HS-5 (cell line): ENCODE data around the gene CCDC8.
"Not testable (repeated sequence)": the region's sequence is repeated elsewhere in the genome, so short reads cannot be mapped to it uniquely, and the experiment has no call there.

ENCODE experiments used
- DNase-seq: peaks from one replicate; pipeline ENCODE4 v3.0.0-alpha.2; 2012; ENCODE audit warnings: low read depth

CCDC8 gene

DNA sequence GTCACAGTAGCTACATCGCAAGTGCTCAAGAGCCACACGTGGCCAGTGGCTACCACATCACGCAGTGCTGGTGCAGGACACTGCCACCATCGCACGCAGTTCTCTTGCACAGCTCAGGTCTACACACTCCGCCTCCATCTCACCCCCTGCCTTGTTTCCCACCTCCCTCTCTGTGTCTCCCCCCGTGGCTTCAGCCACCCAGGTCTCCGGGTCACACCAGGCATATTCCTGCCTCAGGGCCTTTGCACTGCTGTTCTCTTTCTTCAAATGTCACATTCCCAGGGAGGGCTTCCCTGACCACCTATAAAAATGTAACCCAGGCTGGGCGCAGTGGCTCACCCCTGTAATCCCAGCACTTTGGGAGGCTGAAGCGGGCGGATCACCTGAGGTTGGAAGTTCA lies 10.6 kb downstream of the CCDC8 start:
- no peak for DNase-seq

DNA sequence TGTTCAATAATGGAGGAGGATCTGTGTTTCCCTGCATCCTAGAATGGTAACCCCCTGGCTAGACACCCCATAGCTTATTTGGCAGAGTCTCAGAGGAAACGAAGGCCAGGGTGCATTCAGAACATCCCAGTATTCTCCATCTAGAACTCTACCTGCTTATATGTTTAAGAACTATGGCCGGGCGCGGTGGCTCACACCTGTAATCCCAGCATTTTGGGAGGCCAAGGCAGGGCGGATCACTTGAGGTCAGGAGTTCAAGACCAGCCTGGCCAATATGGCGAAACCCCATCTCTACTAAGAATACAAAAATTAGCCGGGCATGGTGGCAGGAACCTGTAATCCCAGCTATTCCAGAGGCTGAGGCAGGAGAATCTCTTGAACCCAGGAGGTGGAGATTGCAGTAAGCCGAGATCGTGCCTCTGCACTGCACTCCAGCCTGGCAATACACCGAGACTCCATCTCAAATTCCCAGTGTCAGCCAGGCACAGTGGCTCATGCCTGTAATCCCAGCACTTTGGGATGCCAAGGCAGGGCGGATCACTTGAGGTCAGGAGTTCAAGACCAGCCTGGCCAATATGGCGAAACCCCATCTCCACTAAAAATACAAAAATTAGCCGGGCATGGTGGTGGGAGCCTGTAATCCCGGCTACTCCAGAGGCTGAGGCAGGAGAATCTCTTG lies 15.4 kb downstream of the CCDC8 start:
- DNase-seq, result not testable (repeated sequence)

DNA sequence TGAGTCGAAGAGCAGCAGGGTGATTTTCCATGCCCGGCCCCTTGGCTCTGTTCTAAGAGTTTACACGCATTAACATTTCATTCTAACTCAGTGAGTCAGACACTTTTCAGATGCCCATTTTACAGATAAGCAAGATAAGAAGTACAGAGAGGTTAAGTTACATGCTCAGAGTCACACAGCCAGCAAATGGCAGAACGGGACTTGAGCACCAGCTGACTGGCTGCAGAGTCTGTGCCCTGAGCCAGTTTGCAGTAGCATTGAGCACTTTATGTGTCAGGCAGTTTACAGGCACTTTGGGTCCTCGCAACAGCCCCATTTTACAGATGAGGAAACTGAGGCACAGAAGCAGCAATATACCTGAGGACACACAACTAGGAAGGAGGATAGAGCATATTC lies 19.0 kb downstream of the CCDC8 start:
- no peak for DNase-seq

DNA sequence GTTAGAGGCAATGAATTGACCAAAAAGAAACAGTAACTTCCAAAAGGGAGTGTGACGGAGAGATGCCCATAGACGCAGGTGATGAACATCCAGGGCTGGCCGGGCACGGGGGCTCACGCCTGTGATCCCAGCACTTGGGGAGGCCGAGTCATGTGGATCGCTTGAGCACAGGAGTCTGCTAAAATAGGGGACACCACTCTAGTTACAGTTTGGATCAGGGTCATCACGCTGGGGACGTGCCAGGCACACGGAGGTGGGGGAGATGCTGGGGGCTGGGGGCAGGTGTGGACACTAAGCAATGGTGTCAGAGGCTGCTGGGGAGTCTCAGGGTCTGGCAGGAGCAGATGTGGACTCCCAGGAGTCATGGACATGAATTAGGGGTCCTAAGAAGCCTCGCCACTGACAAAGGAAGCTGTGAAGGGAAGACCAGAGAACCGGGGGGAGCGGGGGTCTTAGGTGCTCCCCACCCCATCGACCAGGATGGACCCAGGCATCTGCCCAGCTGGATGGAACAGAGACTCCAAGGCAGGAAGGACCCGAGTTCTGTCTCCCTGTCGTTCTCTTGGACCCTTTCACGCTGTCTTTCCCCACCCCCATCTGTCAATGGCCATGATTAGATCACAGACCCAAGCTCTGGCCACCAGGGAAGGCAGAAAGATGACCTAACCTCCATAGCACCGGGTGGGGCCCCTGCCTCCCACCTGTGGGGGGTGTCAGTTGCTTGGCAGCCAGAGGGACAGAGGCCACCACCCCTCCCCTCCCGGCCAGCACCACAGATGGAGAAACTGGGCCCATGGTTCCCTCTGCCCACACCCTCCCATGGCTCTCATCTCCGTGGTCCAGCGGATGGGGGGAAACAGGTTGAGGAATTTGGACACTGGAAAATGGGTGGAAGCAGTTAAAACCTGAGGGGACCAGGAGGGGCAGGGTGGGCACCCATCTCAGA lies 19.6 kb downstream of the CCDC8 start:
- DNase-seq, result no peak

DNA sequence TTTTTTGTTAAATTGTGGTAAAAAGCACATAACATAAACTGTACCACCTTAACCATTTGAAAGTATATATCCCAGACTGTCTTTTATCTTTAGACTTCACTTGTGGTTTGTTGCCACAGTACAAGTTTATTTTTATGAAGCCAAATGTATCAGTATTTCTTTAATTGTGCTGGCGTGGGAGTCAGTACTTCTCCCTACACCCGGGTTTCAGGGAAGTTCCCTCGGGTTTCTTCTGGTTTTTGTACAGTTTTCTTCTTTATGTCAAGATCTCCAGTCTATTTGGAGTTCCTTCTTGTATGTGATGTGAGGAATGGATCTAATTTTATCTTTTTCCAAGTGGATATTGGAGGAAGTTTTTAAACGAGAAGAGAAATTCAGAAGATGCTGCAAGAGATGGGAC lies 20.5 kb downstream of the CCDC8 start:
- DNase-seq, result no peak

DNA sequence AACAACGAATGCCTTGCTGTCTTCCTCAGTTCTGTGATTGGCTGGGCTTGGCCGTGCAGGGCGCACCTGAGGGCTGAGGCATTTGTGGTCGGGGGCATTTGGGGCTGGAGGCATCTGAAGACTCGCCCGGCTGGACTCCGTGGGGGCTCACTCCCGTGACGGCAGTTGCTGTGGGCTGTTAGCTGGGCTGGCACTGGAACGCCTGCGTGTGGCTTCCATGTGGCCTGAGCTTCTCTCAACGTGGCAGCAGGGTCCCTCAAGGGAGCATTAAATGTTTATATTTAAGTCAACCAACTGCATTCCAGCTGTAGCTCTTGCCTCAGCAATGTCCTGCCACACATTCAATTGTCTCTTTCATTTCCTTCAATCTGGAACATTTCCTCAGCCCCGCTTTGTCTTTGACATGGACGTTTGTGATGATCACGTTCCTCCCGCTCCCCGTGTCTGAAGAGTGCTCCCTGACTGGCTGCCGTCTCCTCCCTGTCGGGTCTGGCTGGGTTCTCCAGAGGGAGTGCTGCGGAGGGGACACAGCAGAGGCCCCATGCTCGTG lies 21.0 kb downstream of the CCDC8 start:
- no peak for DNase-seq

DNA sequence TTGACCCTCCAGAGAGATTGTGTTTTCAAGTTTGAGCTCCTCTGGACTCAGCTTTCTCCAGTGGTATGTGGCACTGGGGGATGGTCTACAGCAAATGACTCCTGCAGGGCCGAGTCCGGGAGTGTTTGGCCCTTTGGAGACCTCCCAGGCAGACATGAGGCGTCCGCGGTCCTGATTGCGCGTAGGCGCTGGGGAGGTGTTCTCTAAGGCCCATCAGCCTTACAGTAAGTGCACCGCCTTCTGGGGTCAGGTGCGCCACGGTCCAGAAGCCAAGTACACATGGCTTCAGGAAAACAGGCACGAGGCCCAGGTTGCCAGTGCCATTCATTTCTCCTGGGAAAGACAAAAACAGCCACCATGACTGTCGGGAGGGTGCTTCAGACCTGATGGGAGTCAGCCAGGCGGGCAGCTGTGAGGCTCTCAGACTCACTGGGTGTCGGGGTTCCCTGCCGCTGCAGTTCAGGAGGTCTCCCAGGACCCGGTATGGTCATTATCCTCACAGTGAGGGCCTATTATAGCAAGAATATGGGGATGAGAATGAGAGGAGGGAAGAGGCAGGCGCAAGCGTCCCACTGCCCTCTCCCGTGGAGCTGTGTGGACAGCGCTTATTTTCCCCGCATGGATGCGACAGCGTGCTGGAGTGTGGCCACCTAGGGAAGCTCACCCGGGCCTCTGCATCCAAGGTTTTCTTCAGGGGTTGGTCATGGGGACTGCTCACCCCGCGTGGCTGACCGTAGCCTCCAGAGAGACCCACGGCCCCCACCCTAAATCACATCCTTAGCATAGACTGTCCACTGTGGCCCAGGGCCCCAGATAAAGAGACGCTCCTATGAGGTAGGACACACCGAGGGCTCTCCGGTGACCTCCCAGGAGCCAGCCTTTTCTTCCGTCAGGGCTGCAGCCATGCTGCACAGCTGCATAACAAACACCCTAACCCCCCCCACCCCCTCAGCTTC lies 21.8 kb downstream of the CCDC8 start:
- no peak for DNase-seq

DNA sequence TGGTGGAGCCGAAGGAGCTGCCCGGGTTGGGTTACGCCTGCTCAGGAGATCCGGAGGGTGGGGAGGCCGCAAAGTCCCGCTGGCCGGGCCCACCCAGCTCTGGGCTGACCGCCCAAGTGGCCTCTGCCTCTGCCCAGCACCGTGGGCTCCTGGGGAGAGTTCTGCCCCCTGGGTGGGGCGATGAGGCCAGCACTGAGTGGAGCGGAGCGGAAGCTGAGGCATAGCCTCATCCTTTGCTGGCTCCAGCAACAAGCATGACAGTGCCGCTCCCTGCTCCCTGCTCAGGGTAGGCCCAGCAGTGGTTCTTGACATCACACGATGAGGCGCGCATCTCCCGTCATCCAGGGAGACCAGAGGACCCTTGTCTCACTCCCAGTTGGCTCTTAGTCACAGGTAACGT lies 22.5 kb downstream of the CCDC8 start:
- no peak for DNase-seq

DNA sequence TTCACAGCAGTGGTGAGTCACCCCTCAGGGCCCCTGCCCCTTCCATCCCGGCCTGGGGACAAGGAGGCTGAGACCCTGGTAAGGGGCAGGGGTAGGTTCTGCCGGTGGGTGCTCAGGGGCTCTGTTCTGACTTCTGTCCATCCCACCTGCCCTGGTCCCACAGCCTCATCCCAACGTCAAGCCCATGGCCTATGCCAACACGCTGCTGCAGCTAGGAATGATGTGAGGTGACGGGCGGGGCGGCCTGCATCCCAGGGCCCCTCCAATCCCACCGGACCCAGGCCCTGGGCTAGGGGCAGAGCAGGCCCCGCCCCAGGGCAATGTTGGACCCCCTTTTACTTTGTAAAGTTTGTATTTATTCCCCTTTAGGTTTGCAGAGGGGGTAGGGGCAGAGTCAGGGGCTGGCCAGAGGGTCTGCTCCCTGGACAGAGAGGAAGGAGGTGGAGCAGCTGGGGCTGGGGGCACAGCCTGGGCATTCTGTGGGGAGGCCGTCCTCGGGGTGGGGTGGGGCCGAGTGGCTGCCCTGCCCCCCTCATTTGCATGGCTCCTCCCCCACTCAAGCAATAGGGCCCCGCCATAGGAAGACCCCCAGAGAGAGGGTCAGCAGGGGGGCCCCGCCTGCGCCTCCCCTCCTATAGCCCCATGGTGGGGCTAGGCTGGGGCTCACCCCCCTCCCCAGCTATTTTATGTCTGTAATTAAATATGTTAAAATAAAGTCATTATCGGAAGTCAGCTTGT lies 23.1 kb downstream of the CCDC8 start:
- DNase-seq, result no peak

DNA sequence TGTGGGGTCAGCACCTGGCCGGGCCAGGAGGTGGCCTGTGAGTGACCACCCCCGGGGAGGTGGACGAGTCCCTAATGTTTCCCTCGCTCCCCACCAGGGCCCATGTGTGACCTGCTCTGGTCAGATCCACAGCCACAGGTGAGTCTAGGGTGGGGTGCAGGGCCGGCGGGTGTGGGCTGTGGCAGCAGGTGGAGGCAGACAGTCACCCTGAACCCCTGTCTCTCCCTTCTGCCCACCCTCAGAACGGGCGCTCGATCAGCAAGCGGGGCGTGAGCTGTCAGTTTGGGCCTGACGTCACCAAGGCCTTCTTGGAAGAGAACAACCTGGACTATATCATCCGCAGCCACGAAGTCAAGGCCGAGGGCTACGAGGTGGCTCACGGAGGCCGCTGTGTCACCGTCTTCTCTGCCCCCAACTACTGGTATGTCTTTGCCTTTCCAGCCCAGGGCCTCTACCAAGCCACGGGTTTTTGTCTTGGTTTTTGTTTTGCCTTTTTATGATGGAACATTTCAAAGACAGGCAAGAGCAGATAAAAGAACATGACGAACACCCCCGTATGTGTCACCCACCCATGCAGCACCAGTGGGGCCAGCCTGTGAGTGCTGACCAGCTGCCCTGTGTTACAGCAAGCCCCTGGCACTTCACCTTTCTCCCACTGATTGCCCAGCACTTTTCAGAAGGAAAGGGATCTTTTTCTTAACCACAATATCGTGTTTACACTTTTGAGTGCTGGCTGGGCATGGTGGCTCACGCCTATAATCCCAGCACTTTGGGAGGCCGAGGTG lies 24.9 kb downstream of the CCDC8 start:
- DNase-seq, result no peak

DNA sequence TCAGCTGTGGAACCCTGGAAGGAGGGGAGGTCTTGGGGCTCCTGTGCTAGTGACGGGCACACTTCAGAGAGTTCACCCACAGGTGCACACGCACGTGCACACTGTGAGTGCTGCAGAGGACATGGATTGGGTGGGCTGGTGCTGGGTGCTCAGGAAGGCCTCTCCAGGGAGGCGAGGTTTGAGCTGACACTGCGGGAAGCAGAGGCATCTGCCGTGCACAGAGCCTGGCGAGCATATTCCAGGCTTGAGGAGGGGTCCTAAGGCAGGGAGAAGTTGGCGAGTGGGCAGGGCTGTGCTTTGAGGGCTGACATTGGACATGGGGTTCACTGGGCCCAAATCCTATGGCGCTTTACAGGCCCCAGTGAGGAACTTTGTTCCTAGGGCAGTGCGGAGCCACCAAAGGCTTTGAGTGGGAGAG lies 25.6 kb downstream of the CCDC8 start:
- DNase-seq, result no peak

DNA sequence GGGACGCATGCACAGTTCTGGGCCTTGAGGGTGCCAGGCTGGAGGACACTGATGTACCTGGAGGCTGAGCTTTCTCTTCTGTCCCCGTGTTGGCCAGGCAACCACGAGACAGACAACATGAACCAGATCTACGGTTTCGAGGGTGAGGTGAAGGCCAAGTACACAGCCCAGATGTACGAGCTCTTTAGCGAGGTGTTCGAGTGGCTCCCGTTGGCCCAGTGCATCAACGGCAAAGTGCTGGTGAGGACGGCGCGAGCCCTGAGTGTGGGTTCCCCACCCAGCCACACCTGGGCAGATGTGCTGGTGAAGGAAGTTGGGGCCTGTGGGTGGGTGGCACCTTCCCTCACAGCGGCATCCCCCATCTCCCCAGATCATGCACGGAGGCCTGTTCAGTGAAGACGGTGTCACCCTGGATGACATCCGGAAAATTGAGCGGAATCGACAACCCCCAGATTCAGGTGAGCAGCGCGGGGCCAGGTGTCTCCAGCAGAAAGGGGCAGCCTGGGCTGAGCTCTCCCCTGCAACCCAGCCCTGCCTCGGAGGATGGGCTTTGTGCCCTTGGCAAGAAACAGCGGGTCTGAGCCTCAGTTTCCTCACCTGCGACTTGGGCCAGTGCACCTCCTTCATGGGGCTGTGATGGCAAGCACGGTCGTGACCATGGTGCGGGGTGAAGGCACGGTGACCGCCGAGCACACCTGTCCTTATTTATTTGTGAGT lies 26.2 kb downstream of the CCDC8 start:
- DNase-seq, result no peak

DNA sequence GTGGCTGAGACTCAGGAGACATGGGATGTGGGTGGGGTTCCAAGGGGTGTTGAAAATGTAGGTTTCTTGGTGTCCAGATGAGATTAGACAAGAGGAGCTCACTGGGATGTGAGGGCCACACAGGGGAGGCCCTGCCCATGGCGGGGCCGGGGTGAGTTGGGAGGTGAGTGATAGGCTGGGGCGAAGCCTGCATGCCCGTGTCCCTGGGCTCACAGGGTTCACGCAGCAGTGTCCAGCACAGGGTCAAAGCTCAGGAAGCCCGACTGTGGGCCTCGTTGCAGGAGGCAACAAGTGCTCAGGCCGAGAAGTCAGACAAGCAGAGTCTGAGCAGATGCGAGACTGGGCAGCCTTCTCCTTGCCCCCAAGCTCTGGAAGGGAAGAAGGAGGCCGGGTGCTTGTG lies 27.2 kb downstream of the CCDC8 start:
- no peak for DNase-seq

DNA sequence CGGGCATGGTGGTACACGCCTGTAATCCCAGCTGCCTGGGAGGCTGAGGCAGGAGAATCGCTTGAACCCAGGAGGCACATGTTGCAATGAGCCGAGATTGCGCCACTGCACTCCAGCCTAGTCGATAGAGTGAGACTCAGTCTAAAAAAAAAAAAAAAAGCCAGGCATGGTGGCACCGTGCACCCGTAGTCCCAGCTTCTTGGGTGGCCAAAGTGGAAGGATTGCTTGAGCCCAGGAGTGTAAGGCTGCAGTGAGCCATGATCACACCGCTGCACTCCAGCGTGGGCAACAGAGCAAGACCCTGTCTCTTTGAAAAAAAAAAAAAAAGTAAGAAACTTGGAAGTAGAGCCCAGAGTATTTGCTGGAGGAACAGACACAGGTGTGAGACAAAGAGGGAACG lies 27.7 kb downstream of the CCDC8 start:
- DNase-seq, result no peak

DNA sequence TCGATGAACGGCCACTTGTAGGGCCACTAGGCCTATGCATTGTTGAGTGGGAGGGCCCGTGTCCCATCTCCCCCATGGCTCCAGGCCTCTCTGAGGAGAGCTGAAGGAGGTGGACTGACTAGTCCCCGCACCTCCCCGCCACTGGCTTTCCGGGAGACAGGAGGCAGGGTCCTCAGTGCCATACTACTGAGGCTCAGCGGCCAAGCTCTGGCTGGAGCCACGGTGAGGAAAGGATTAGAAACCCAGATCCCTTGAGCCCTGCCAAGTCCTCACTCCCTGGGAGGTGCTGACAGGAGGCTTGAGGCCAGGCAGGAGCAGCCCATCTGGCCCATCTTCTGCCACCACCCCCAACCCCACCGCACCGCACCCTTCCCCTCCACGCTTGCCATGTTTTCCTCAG lies 29.0 kb downstream of the CCDC8 start:
- no peak for DNase-seq

DNA sequence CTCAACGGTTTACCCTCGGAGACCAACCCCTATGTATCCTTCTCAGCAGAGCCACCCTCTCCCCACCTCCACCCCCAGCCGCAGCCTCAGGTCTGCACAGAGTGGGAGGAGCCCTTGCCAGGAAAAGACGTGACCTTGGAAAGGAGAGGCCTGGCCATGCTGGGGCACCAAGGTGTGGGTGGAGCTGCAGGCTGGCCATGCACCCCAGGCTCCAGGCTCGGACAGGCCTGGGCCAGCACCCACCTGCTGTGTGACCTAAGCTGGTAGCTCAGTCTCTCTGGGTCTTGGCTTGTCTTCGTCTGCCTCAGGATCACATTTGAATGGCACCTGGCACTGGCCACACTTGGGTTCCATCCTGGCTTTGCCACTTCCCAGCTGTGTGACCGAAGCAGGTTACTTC lies 29.5 kb downstream of the CCDC8 start:
- DNase-seq, result no peak

DNA sequence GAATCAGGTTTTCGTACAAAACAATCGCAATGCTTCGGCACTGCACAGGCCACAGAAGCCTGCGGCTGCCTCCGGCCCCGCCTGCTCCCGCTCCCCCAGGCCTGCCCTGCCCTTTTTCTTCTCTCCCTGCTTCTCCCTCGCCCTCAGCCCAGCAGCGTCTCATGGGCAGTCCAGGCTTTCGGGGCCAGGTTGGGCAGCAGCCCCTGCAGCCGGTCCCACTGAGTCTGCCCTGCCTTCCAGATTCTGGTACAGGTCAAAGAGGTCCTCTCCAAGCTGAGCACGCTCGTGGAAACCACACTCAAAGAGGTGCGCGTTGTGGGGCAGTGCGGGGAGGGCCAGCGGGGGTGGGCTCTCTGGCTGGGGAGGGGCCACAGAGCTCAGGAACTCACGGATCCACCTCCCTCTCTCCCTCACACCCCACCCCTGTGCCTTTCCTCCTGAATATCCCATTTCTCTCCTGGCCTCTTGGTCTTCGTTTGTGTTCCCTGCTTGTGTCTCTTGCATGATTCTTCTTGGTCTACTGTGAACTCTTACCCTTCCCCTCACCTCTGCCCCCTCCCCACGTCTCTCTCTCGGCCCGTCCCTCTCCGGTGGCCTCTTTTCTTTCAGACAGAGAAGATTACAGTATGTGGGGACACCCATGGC lies 30.1 kb downstream of the CCDC8 start:
- DNase-seq, result no peak

DNA sequence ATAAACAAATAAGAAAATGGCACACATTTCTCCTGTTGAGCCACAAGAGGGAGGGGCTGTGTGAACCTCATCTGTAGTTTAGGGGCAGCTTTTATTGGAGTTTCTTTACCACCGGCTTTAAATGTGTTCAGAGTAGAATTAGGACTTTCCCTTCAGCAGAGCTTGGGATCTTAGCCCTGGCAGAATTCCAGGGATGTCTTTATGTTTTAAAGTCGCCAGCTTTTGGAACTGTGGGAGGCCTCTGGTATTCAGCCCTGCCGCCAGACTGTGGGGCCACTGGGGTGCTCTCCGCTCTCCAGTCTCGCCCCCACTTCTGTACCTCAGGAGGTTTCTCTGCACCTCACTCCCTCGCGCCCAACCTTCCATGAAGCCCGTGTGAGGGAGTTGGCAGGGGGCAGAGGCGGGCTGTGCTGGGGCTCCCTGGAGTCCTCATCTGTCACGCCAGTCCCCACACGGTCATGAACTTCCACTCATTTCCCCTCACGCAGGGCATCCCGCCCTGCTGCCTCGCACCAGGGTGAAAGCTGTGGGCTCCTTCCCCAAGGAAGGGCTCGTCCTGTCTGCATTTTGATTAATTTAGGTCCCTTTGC lies 31.5 kb downstream of the CCDC8 start:
- DNase-seq, result no peak

DNA sequence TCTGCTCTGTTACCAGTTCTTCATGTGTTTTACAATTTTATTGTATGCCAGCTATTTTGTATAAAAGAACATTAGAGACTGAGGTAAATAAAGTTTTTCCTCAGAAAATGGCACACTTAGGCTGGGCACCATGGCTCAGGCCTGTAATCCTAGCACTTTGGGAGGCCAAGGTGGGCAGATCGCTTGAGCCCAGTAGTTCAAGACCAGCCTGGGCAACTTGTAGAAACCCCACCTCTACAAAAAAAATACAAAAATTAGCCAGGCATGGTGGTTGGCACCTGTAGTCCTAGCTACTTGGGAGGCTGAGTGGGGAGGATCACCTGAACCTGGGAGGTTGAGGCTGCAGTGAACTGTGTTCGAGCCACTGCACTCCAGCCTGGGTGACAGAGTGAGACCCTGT lies 32.0 kb downstream of the CCDC8 start:
- no peak for DNase-seq
